Ramos (cell line): ENCODE measurements around the gene BTBD19.
"Not testable (repeated sequence)": the region's sequence is repeated elsewhere in the genome, so short reads cannot be mapped to it uniquely, and the experiment has no call there.

ENCODE experiments used
- in situ Hi-C: fragments of 300-500 bp; cut with MboI; formaldehyde crosslinking; loops from one replicate; pipeline ENCODE4 v1.14.3; 2022; ENCODE audit warnings: low sequenced_read_pairs; ENCODE audit not compliant: unreplicated experiment

BTBD19 gene

GRCh38 chr1:44786841-44787426 is 21.4 kb upstream of the BTBD19 start:
- in situ Hi-C loops = no loop called here

- in situ Hi-C loops = no loop called here
Measured at GRCh38 chr1:44787506-44787905, 20.8 kb upstream of the BTBD19 start.

GRCh38 chr1:44788120-44788860 is 20.0 kb upstream of the BTBD19 start, which contains the start of gene BEST4:
Gene BEST4, minus strand, starts transcription at chr1:44788170. Its CDS starts 465 bp downstream, at chr1:44787705.
- in situ Hi-C loops = no loop called here

- in situ Hi-C loops = no loop called here
Measured at GRCh38 chr1:44790968-44791801, 17.1 kb upstream of the BTBD19 start.

- in situ Hi-C loops = no loop called here
Measured at GRCh38 chr1:44792736-44793502, 15.4 kb upstream of the BTBD19 start.

- in situ Hi-C loops = not testable (repeated sequence)
Measured at GRCh38 chr1:44797886-44798285, 10.4 kb upstream of the BTBD19 start.

- in situ Hi-C loops = no loop called here
Measured at GRCh38 chr1:44798481-44799365, 9.6 kb upstream of the BTBD19 start.

GRCh38 chr1:44799770-44800584 is 8.3 kb upstream of the BTBD19 start, which contains the start of gene PLK3:
Gene PLK3, plus strand, starts transcription at chr1:44800377. Its CDS starts 87 bp downstream, at chr1:44800464.
- in situ Hi-C loops = loop anchor here (25.0 kb wide), 1 partner anchor 712 kb away; the partner anchor contains the start of genes CCDC163, MMACHC and PRDX1

GRCh38 chr1:44801491-44802305 is 6.6 kb upstream of the BTBD19 start:
- in situ Hi-C loops = loop anchor here (25.0 kb wide), 1 partner anchor 711 kb away; the partner anchor contains the start of genes CCDC163, MMACHC and PRDX1

GRCh38 chr1:44802306-44803061 is 5.8 kb upstream of the BTBD19 start:
- in situ Hi-C loops = loop anchor here (25.0 kb wide), 1 partner anchor 710 kb away; the partner anchor contains the start of genes CCDC163, MMACHC and PRDX1

GRCh38 chr1:44803062-44803311 is 5.3 kb upstream of the BTBD19 start:
- in situ Hi-C loops = loop anchor here (25.0 kb wide), 1 partner anchor 709 kb away; the partner anchor contains the start of genes CCDC163, MMACHC and PRDX1

- in situ Hi-C loops = loop anchor here (25.0 kb wide), 1 partner anchor 709 kb away; the partner anchor contains the start of genes CCDC163, MMACHC and PRDX1
Measured at GRCh38 chr1:44803312-44804095, 4.8 kb upstream of the BTBD19 start.

- in situ Hi-C loops = loop anchor here (25.0 kb wide), 1 partner anchor 707 kb away; the partner anchor contains the start of genes CCDC163, MMACHC and PRDX1
Measured at GRCh38 chr1:44805311-44806024, 2.9 kb upstream of the BTBD19 start.

GRCh38 chr1:44806025-44806703 is 2.2 kb upstream of the BTBD19 start:
- in situ Hi-C loops = loop anchor here (25.0 kb wide), 1 partner anchor 706 kb away; the partner anchor contains the start of genes CCDC163, MMACHC and PRDX1
